Fibroblast of lung (primary cell): Measurements from ENCODE around the gene SUSD1. TPM values are rescaled to one million over a fixed set of nuclear protein-coding genes. Genes with fewer than 3 reads are reported as not detected.

Experiments
- DNase-seq, 2 donors: peaks; one replicate each; pipeline versions ENCODE4 v3.0.0 to v3.0.0-alpha.2; 2010; ENCODE audit warnings: low read depth in 2 of 2
- H2AFZ ChIP-seq: 2 replicates; pipeline ENCODE4 v1.5.1; 2012; ENCODE audit warnings: low read length, control low read depth, inconsistent platforms
- H3K27ac ChIP-seq: 2 replicates; pipeline ENCODE4 v1.5.1; 2011; ENCODE audit warnings: low read length, control low read depth; ENCODE audit not compliant: insufficient read depth
- H3K27me3 ChIP-seq: 2 replicates; pipeline ENCODE4 v1.5.1; 2011; ENCODE audit warnings: mild to moderate bottlenecking, low read length; ENCODE audit not compliant: control insufficient read depth, insufficient read depth
- H3K36me3 ChIP-seq: 2 replicates; pipeline ENCODE4 v1.5.1; 2011; ENCODE audit warnings: low read length; ENCODE audit not compliant: control insufficient read depth, insufficient read depth
- H3K4me1 ChIP-seq: 2 replicates; pipeline ENCODE4 v1.5.1; 2011; ENCODE audit warnings: low read length; ENCODE audit not compliant: control insufficient read depth, insufficient read depth; ENCODE audit errors: extremely low read depth
- H3K4me2 ChIP-seq: 2 replicates; pipeline ENCODE4 v1.5.1; 2011; ENCODE audit warnings: low read length, control low read depth; ENCODE audit not compliant: insufficient read depth; ENCODE audit errors: extremely low read depth
- H3K4me3 ChIP-seq, 4 experiments: fragments of 200-600 bp in 1 of 4; sonication (generic) in 1 of 4; replicated peaks in 1 of 4; 2 replicates each; pipeline ENCODE4 v1.5.1; 2011 to 2016; ENCODE audit warnings: low read length in 4 of 4, low read depth in 3 of 4, mild to moderate bottlenecking in 3 of 4, control low read depth in 2 of 4, inconsistent platforms in 1 of 4, mixed read lengths in 1 of 4; ENCODE audit not compliant: insufficient read depth in 1 of 4; ENCODE audit errors: control extremely low read depth in 1 of 4
- H3K79me2 ChIP-seq: 2 replicates; pipeline ENCODE4 v1.5.1; 2012; ENCODE audit warnings: mild to moderate bottlenecking, low read length, inconsistent platforms; ENCODE audit not compliant: control insufficient read depth, insufficient read depth
- H3K9ac ChIP-seq: 2 replicates; pipeline ENCODE4 v1.5.1; 2011; ENCODE audit warnings: mild to moderate bottlenecking, low read length, control low read depth; ENCODE audit not compliant: insufficient read depth
- H3K9me3 ChIP-seq: 2 replicates; pipeline ENCODE4 v1.5.1; 2012; ENCODE audit warnings: low read depth, low read length; ENCODE audit not compliant: control insufficient read depth, insufficient read depth
- H4K20me1 ChIP-seq: 2 replicates; pipeline ENCODE4 v1.5.1; 2011; ENCODE audit warnings: low read length; ENCODE audit not compliant: control insufficient read depth, insufficient read depth; ENCODE audit errors: extremely low read depth
- CTCF ChIP-seq, 2 donors: IDR thresholded peaks in 1 of 2; conservative IDR thresholded peaks in 1 of 2; 1 replicate in 1 of 2; 2 replicates in 1 of 2; pipeline ENCODE4 v1.5.1; 2011 to 2012; ENCODE audit warnings: low read length in 2 of 2, control low read depth in 1 of 2, inconsistent platforms in 1 of 2, low read depth in 1 of 2, mild to moderate bottlenecking in 1 of 2
- EZH2 ChIP-seq: IDR thresholded peaks from 2 replicates; pipeline ENCODE4 v1.5.1; 2012; ENCODE audit warnings: low read length, control low read depth, mild to moderate bottlenecking; ENCODE audit errors: missing control alignments
- polyA plus RNA-seq, 2 donors: library from polyadenylated mRNA; depleted of rRNA in 1 of 2; stranded (reverse) in 1 of 2; unstranded in 1 of 2; fragments of >200 nt; gene quantifications; 2 replicates each; pipeline ENCODE4 v1.2.1, GENCODE V29; 2011 to 2012; ENCODE audit warnings: missing spikeins in 1 of 2
- total RNA-seq: library from RNA; depleted of rRNA; stranded (reverse); fragments of >200 nt; gene quantifications from 2 replicates; pipeline ENCODE4 v1.2.1, GENCODE V29; 2014

The SUSD1 gene
- total and polyA plus RNA-seq, 2 donors (not counting 1 experiment from before 2014, with no cell fraction given), result 27.4 to 28.6 TPM

- Histone ChIP-seq H3K4me3 (no peak overlapping the region), H2AFZ (no peak overlapping the region), H3K27ac (no peak overlapping the region), H3K9me3 (no peaks in the 10 kb centered on the region), H3K4me1 (no peaks in the 10 kb centered on the region), H4K20me1 (no peaks in the 10 kb centered on the region), H3K4me2 (no peak overlapping the region), H3K27me3 (no peaks in the 10 kb centered on the region), H3K36me3 (no peaks in the 10 kb centered on the region), H3K9ac (no peak overlapping the region), H3K79me2 (no peaks in the 10 kb centered on the region)
- no peak for DNase-seq
- TF ChIP-seq CTCF (conservative IDR thresholded peaks at IDR 0.05 in 1 of 2, IDR thresholded peaks at IDR 0.05 in 1 of 2; ENCODE audit: low read depth in 1 of 2, low read length in 2 of 2) (no peak), EZH2 (no peak)
These were observed 25.6 kb upstream of the SUSD1 start for GRCh38 chr9:112200711-112201110.

GRCh38 chr9:112198646-112199045, 23.5 kb upstream of the SUSD1 start:
- DNase-seq, result no peak
- H3K36me3 ChIP-seq, result no peaks in the 10 kb centered on the region
- TF ChIP-seq EZH2 (no peak), CTCF (conservative IDR thresholded peaks at IDR 0.05 in 1 of 2, IDR thresholded peaks at IDR 0.05 in 1 of 2; ENCODE audit: low read depth in 1 of 2, low read length in 2 of 2) (no peak)
- no peaks in the 10 kb centered on the region for H3K9me3 ChIP-seq
- H3K4me1 ChIP-seq, result no peaks in the 10 kb centered on the region
- H3K9ac ChIP-seq, result no peak overlapping the region
- no peak overlapping the region for H3K4me3 ChIP-seq
- no peaks in the 10 kb centered on the region for H3K27me3 ChIP-seq
- no peak overlapping the region for H2AFZ ChIP-seq
- H4K20me1 ChIP-seq, result no peaks in the 10 kb centered on the region
- no peaks in the 10 kb centered on the region for H3K79me2 ChIP-seq
- no peak overlapping the region for H3K4me2 ChIP-seq
- H3K27ac ChIP-seq, result no peak overlapping the region

- no peak for TF ChIP-seq CTCF (conservative IDR thresholded peaks at IDR 0.05 in 1 of 2, IDR thresholded peaks at IDR 0.05 in 1 of 2; ENCODE audit: low read depth in 1 of 2, low read length in 2 of 2)
- TF ChIP-seq EZH2, result no peak
- DNase-seq, result peak; percentile 50 to 66
- no peaks in the 10 kb centered on the region for H3K79me2 ChIP-seq
- H2AFZ ChIP-seq, result no peak overlapping the region
- H3K4me3 ChIP-seq, result no peak overlapping the region
- no peaks in the 10 kb centered on the region for H4K20me1 ChIP-seq
- H3K9ac ChIP-seq, result no peak overlapping the region
- no peaks in the 10 kb centered on the region for H3K36me3 ChIP-seq
- H3K4me1 ChIP-seq, result no peaks in the 10 kb centered on the region
- H3K27ac ChIP-seq, result no peak overlapping the region
- no peaks in the 10 kb centered on the region for H3K9me3 ChIP-seq
- H3K4me2 ChIP-seq, result no peak overlapping the region
- H3K27me3 ChIP-seq, result no peaks in the 10 kb centered on the region
These were observed 19.9 kb upstream of the SUSD1 start for GRCh38 chr9:112194969-112195431.
